ENCODE data around the gene LBP. TPM values are rescaled to one million over a fixed set of nuclear protein-coding genes. Genes with fewer than 3 reads are reported as not detected.

Gene LBP
- total RNA-seq, 4 donors from 2014 or later = 0.45 to 3.4 (median 2.3) TPM

- intact Hi-C loops (cut with DNase I) = no loop called here
- H3K4me3 ChIP-seq (replicated peaks in 1 of 3) = no peak overlapping the region
- H3K27me3 ChIP-seq = no peaks in the 10 kb centered on the region
- TF ChIP-seq POLR2A (IDR thresholded peaks at IDR 0.05) (no peak), CTCF (IDR thresholded peaks at IDR 0.05) (no peak)
- no peaks in the 10 kb centered on the region for H3K9me3 ChIP-seq
- no peaks in the 10 kb centered on the region for H3K4me1 ChIP-seq
- H3K27ac ChIP-seq = no peak overlapping the region
- H3K36me3 ChIP-seq = no peaks in the 10 kb centered on the region
- WGBS, 2 donors = 93 to 98% methylated on average over 5 of the region's 5 CpGs
- no peak for DNase-seq
Observed at GRCh38 chr20:38402089-38402488, 55.8 kb downstream of the LBP start.

GRCh38 chr20:38402816-38403215 is 56.5 kb downstream of the LBP start:
- no peak for DNase-seq
- Histone ChIP-seq H3K27ac (no peak overlapping the region), H3K4me1 (no peaks in the 10 kb centered on the region), H3K27me3 (no peaks in the 10 kb centered on the region), H3K4me3 (replicated peaks in 1 of 3) (no peak overlapping the region), H3K9me3 (no peaks in the 10 kb centered on the region), H3K36me3 (no peaks in the 10 kb centered on the region)
- 83 to 86% methylated on average over 8 of the region's 8 CpGs for WGBS, 2 donors
- intact Hi-C loops (cut with DNase I) = no loop called here
- TF ChIP-seq POLR2A (IDR thresholded peaks at IDR 0.05) = no peak
- no peak for TF ChIP-seq CTCF (IDR thresholded peaks at IDR 0.05)

GRCh38 chr20:38404016-38404415 is 57.7 kb downstream of the LBP start:
- Histone ChIP-seq H3K9me3 (no peaks in the 10 kb centered on the region), H3K27ac (no peak overlapping the region), H3K4me3 (replicated peaks in 1 of 3) (no peak overlapping the region), H3K36me3 (no peaks in the 10 kb centered on the region), H3K27me3 (no peaks in the 10 kb centered on the region), H3K4me1 (no peaks in the 10 kb centered on the region)
- intact Hi-C loops (cut with DNase I) = no loop called here
- TF ChIP-seq POLR2A (IDR thresholded peaks at IDR 0.05) (no peak), CTCF (IDR thresholded peaks at IDR 0.05) (no peak)
- DNase-seq = no peak

GRCh38 chr20:38405132-38405531 is 58.9 kb downstream of the LBP start:
- 81 to 90% methylated on average over 2 of the region's 2 CpGs for WGBS, 2 donors
- Histone ChIP-seq H3K4me3 (replicated peaks in 1 of 3) (no peak overlapping the region), H3K4me1 (no peaks in the 10 kb centered on the region), H3K27ac (no peak overlapping the region), H3K36me3 (no peaks in the 10 kb centered on the region), H3K9me3 (no peaks in the 10 kb centered on the region), H3K27me3 (no peaks in the 10 kb centered on the region)
- intact Hi-C loops (cut with DNase I) = no loop called here
- no peak for DNase-seq
- TF ChIP-seq CTCF (IDR thresholded peaks at IDR 0.05) (no peak), POLR2A (IDR thresholded peaks at IDR 0.05) (no peak)

- no peaks in the 10 kb centered on the region for H3K27me3 ChIP-seq
- TF ChIP-seq POLR2A (IDR thresholded peaks at IDR 0.05) = no peak
- TF ChIP-seq CTCF (IDR thresholded peaks at IDR 0.05) = no peak
- H3K4me1 ChIP-seq = no peaks in the 10 kb centered on the region
- 91 to 100% methylated on average over 5 of the region's 5 CpGs for WGBS, 2 donors
- no peak for DNase-seq
- no peak overlapping the region for H3K27ac ChIP-seq
- intact Hi-C loops (cut with DNase I) = no loop called here
- H3K4me3 ChIP-seq (replicated peaks in 1 of 3) = no peak overlapping the region
- H3K36me3 ChIP-seq = no peaks in the 10 kb centered on the region
- H3K9me3 ChIP-seq = no peaks in the 10 kb centered on the region
Observed at GRCh38 chr20:38406476-38406875, 60.2 kb downstream of the LBP start.
